Measurements from ENCODE around the gene C10orf95.
A peak's percentile ranks its signal among the peaks of the same experiment; 100 is the strongest.
"Not testable (repeated sequence)": the region's sequence is repeated elsewhere in the genome, so short reads cannot be mapped to it uniquely, and the experiment has no call there.

The C10orf95 gene

GRCh38 chr10:102451105-102451969, at the start of gene C10orf95:
TSS of gene C10orf95 (minus strand) at chr10:102451543. CDS start at chr10:102451093, 450 bp downstream.
- no peak for DNase-seq

- not testable (repeated sequence) for DNase-seq
Measured at GRCh38 chr10:102500686-102501085, 49.3 kb upstream of the C10orf95 start.

- no peak for DNase-seq
Measured at GRCh38 chr10:102499356-102499755, 48.0 kb upstream of the C10orf95 start.

GRCh38 chr10:102497545-102497944, 46.2 kb upstream of the C10orf95 start:
- no peak for DNase-seq

- no peak for DNase-seq
Measured at GRCh38 chr10:102493771-102494170, 42.4 kb upstream of the C10orf95 start.

GRCh38 chr10:102492983-102493382, 41.6 kb upstream of the C10orf95 start:
- no peak for DNase-seq

GRCh38 chr10:102492344-102492939, 41.1 kb upstream of the C10orf95 start:
- DNase-seq = no peak

GRCh38 chr10:102491136-102491535, 39.8 kb upstream of the C10orf95 start:
- no peak for DNase-seq

- no peak for DNase-seq
Measured at GRCh38 chr10:102485093-102485784, 33.9 kb upstream of the C10orf95 start.

GRCh38 chr10:102484021-102484420, 32.7 kb upstream of the C10orf95 start:
- DNase-seq = no peak

GRCh38 chr10:102480396-102480795, 29.1 kb upstream of the C10orf95 start:
- no peak for DNase-seq

GRCh38 chr10:102479651-102480050, 28.3 kb upstream of the C10orf95 start:
- DNase-seq = no peak

- no peak for DNase-seq
Measured at GRCh38 chr10:102476466-102477141, 25.3 kb upstream of the C10orf95 start.

- DNase-seq = no peak
Measured at GRCh38 chr10:102475451-102476040, 24.2 kb upstream of the C10orf95 start.

GRCh38 chr10:102473445-102474331, 22.3 kb upstream of the C10orf95 start:
- DNase-seq = peak; percentile 16

GRCh38 chr10:102470579-102471546, 19.5 kb upstream of the C10orf95 start:
- DNase-seq = no peak

GRCh38 chr10:102468683-102469082, 17.3 kb upstream of the C10orf95 start:
- no peak for DNase-seq

GRCh38 chr10:102467971-102468438, 16.7 kb upstream of the C10orf95 start:
- DNase-seq = no peak

- DNase-seq = no peak
Measured at GRCh38 chr10:102467318-102467717, 16.0 kb upstream of the C10orf95 start.

- no peak for DNase-seq
Measured at GRCh38 chr10:102465466-102465865, 14.1 kb upstream of the C10orf95 start.

Data from CD4-positive, alpha-beta T cell treated with Interleukin-21 for 1 hour (primary cell).